Nephron (organoid): ENCODE data around the gene SLC35D3.
A peak's percentile ranks its signal among the peaks of the same experiment; 100 is the strongest.

ENCODE experiments used
- H3K27ac Mint-ChIP-seq, 3 experiments: 2 replicates each; pipeline ENCODE4 v1.8.0; 2020; ENCODE audit warnings: mixed read lengths in 3 of 3, mild to moderate bottlenecking in 2 of 3, moderate library complexity in 1 of 3
- H3K27me3 Mint-ChIP-seq: 2 replicates; pipeline ENCODE4 v1.8.0; 2021; ENCODE audit warnings: low read depth, mild to moderate bottlenecking, moderate library complexity, mixed read lengths
- H3K36me3 Mint-ChIP-seq: 2 replicates; pipeline ENCODE4 v1.8.0; 2020; ENCODE audit warnings: low read depth, mixed read lengths
- H3K4me1 Mint-ChIP-seq: 2 replicates; pipeline ENCODE4 v1.8.0; 2020; ENCODE audit warnings: mixed read lengths
- H3K4me3 Mint-ChIP-seq, 3 experiments: 2 replicates each; pipeline ENCODE4 v1.8.0; 2020; ENCODE audit warnings: mild to moderate bottlenecking in 3 of 3, mixed read lengths in 3 of 3, moderate library complexity in 2 of 3
- H3K9me3 Mint-ChIP-seq: 2 replicates; pipeline ENCODE4 v1.8.0; 2020; ENCODE audit warnings: mixed read lengths
- TF ChIP-seq, protein P1 (sequence below), 3 experiments: fragments of 200-600 bp; sonication (generic); IDR thresholded peaks; one replicate each; pipeline ENCODE4 v1.5.0; 2021; ENCODE audit warnings: antibody characterized with exemption in 3 of 3; ENCODE audit not compliant: unreplicated experiment in 3 of 3

SLC35D3 gene

GRCh38 chr6:136920671-136921380 is 1.3 kb upstream of the SLC35D3 start:
- H3K36me3 Mint-ChIP-seq = peaks cover 9% of the 10 kb centered on the region
- H3K9me3 Mint-ChIP-seq = no peaks in the 10 kb centered on the region
- H3K4me3 Mint-ChIP-seq = peak overlapping the region; percentile 85 to 88 (median 86)
- TF ChIP-seq, protein P1, sequence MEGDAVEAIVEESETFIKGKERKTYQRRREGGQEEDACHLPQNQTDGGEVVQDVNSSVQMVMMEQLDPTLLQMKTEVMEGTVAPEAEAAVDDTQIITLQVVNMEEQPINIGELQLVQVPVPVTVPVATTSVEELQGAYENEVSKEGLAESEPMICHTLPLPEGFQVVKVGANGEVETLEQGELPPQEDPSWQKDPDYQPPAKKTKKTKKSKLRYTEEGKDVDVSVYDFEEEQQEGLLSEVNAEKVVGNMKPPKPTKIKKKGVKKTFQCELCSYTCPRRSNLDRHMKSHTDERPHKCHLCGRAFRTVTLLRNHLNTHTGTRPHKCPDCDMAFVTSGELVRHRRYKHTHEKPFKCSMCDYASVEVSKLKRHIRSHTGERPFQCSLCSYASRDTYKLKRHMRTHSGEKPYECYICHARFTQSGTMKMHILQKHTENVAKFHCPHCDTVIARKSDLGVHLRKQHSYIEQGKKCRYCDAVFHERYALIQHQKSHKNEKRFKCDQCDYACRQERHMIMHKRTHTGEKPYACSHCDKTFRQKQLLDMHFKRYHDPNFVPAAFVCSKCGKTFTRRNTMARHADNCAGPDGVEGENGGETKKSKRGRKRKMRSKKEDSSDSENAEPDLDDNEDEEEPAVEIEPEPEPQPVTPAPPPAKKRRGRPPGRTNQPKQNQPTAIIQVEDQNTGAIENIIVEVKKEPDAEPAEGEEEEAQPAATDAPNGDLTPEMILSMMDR (IDR thresholded peaks at IDR 0.05; ENCODE audit: unreplicated experiment in 3 of 3) = no peak
- H3K4me1 Mint-ChIP-seq = peaks cover 14% of the 10 kb centered on the region
- H3K27ac Mint-ChIP-seq = no peak overlapping the region
- peaks cover 65% of the 10 kb centered on the region for H3K27me3 Mint-ChIP-seq

DNA sequence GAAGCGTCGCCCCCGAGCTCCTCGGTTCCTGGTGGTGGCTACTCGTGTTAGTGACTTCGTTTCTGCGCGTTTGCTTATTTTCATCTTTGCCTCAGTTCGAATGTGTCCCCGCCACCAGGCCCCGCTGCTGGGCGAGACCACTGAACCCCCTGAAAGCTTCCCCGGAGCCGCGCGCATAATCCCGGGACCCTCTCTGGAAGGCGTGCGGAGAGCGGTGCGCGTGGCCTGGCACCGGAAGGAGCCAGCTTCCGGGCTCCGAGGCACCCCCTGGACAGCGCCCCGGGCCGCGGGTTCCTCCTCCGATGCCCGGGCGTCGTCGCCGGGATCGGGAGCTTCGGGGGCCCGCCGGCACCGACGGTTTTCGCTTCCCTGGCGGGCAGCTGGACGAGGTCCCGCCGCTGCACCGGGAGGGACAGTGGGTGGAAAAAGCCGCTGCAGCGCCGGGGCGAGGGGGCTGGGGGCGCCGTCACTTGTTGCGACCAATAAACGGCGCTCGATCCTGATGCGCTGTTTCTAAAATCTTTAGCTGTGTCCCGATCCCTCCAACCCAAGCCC is 643 bp upstream of the SLC35D3 start:
- H3K4me3 Mint-ChIP-seq = peak overlapping the region; percentile 85 to 88 (median 86)
- H3K36me3 Mint-ChIP-seq = peaks cover 8% of the 10 kb centered on the region
- TF ChIP-seq, protein P1 (IDR thresholded peaks at IDR 0.05; ENCODE audit: unreplicated experiment in 3 of 3) = no peak
- peaks cover 65% of the 10 kb centered on the region for H3K27me3 Mint-ChIP-seq
- H3K9me3 Mint-ChIP-seq = no peaks in the 10 kb centered on the region
- H3K4me1 Mint-ChIP-seq = peaks cover 14% of the 10 kb centered on the region
- no peak overlapping the region for H3K27ac Mint-ChIP-seq

DNA sequence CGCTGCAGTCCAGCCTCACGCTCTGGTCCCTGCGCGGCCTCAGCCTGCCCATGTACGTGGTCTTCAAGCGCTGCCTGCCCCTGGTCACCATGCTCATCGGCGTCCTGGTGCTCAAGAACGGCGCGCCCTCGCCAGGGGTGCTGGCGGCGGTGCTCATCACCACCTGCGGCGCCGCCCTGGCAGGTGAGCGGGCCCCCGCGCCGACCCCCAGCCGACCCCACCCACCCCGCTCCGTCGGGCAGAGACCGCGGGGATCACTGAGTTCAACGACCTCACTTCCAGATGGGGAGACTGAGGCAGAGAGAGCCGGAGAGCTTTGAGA is 545 bp downstream of the SLC35D3 start:
- Mint-ChIP-seq H3K27me3 (peaks cover 76% of the 10 kb centered on the region), H3K4me1 (peaks cover 14% of the 10 kb centered on the region), H3K9me3 (no peaks in the 10 kb centered on the region), H3K4me3 (peak overlapping the region; percentile 83 to 85 (median 85)), H3K36me3 (peaks cover 5% of the 10 kb centered on the region), H3K27ac (no peak overlapping the region)
- TF ChIP-seq, protein P1 (IDR thresholded peaks at IDR 0.05; ENCODE audit: unreplicated experiment in 3 of 3) = no peak

DNA sequence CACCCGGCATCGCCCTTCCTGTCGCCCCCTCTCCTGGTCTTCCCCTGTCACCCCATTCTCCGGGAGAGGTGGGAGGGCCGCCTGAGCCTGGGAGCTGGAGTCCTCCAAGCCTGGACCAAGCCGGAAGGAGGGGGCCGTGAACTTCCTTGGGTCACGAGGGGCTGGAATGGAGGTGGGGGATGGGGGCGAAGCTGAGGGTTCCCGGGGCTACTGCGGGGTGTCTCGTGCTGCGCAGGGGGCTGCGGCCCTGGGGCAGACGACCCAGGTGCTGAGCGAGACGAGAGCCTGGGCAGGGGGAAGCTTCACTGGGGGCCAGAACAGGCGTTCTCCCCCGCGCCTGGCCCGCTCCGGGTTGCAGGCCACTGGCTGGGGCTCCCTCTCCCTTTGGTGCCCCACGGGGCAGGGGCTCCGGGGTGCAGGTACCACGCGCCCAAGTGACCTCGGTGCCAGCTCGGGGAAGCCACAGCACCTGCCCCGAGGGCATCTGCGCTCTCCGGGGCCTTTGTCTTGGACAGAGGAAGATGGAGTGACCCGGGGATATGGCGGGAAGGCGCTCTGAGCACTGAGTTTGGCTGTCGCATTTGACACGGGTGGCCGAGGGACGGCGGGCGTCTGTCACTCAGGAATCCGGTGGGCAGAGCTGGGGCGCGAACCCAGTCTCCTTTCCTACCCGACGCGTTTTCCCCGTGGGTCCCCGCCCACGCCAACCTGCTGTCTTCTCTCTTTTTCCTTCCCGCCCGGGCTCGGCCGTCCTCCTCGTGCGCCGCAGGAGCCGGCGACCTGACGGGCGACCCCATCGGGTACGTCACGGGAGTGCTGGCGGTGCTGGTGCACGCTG is 1.2 kb downstream of the SLC35D3 start:
- TF ChIP-seq, protein P1 (IDR thresholded peaks at IDR 0.05; ENCODE audit: unreplicated experiment in 3 of 3) = no peak
- Mint-ChIP-seq H3K27me3 (peaks cover 74% of the 10 kb centered on the region), H3K4me1 (peaks cover 14% of the 10 kb centered on the region), H3K9me3 (no peaks in the 10 kb centered on the region), H3K4me3 (peak overlapping the region; percentile 64 to 71 (median 70)), H3K36me3 (peaks cover 5% of the 10 kb centered on the region), H3K27ac (no peak overlapping the region)

- H3K9me3 Mint-ChIP-seq = no peaks in the 10 kb centered on the region
- peaks cover 67% of the 10 kb centered on the region for H3K27me3 Mint-ChIP-seq
- no peaks in the 10 kb centered on the region for H3K36me3 Mint-ChIP-seq
- peak overlapping the region; percentile 64 to 71 (median 70) for H3K4me3 Mint-ChIP-seq
- H3K27ac Mint-ChIP-seq = no peak overlapping the region
- H3K4me1 Mint-ChIP-seq = peaks cover 14% of the 10 kb centered on the region
- TF ChIP-seq, protein P1 (IDR thresholded peaks at IDR 0.05; ENCODE audit: unreplicated experiment in 3 of 3) = no peak
Measured at GRCh38 chr6:136923954-136924673, 2.0 kb downstream of the SLC35D3 start.
